ENCODE results near the gene ZNF438. TPM values are rescaled to one million over a fixed set of nuclear protein-coding genes. Genes with fewer than 3 reads are reported as not detected.
A peak's percentile ranks its signal among the peaks of the same experiment; 100 is the strongest.
"Not testable (repeated sequence)": the region's sequence is repeated elsewhere in the genome, so short reads cannot be mapped to it uniquely, and the experiment has no call there.

ZNF438 gene
- total RNA-seq, 1 experiment from 2014 or later: 2.2 TPM

DNA sequence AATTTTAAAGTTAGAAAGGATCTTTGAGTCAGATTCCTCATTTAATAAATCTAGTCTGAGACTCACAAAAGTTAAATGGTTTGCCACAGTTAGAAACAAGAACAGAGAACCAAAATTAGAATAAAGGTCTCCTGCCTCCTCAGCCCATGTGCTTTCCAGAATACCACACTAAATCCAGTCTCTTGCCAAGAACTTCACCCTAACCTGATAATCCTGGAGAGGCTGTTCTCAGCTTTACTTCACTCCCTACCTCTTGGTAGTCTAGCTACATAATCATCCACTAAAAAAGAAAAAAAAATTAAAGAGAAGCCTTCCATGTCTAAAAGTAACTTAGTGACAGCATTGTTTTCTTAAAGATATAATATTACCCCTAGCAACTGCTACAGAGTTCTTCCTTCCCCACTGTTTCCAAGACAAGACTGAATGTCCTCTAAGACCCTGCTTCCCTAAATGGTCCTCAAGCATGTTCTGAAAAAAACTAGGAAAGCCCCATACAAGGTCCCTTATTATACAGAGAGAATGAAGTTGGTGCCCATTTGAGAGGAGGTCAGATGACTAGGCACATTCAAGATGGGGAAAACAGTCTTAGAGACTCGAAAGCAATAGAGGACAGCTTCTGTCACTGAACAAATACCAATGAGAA is 56.8 kb downstream of the ZNF438 start:
- H3K36me3 ChIP-seq: no peaks in the 10 kb centered on the region
- no peaks in the 10 kb centered on the region for H3K9me3 ChIP-seq (replicated peaks)
- no peaks in the 10 kb centered on the region for H3K27me3 ChIP-seq
- DNase-seq: no peak
- H3K4me3 ChIP-seq: no peak overlapping the region
- no peak overlapping the region for H3K27ac ChIP-seq
- H3K4me1 ChIP-seq: no peaks in the 10 kb centered on the region

- H3K27ac ChIP-seq: no peak overlapping the region
Measured at GRCh38 chr10:30974355-30974754, 57.3 kb downstream of the ZNF438 start.

DNA sequence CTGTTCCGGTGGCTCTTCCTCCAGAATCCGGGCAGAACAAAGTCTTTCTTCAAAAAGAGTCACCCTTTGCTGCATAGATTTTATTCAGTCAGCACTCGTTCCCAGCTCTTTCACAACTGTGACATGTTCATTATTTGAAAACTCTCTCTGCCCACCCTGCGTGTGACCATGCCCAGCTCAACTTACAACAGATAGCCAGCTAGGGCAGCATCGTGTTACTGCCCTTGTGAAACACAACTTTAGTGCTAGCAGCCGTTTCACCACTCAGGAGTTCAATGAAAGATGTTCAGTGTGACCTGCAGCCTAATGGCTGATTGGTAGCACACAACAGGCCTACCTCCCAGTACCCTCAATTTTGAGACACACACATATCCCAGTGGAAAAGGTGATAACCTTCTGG is 57.9 kb downstream of the ZNF438 start:
- H3K36me3 ChIP-seq: no peaks in the 10 kb centered on the region
- no peak overlapping the region for H3K4me3 ChIP-seq
- H3K27ac ChIP-seq: no peak overlapping the region
- H3K27me3 ChIP-seq: no peaks in the 10 kb centered on the region
- H3K4me1 ChIP-seq: no peaks in the 10 kb centered on the region
- no peaks in the 10 kb centered on the region for H3K9me3 ChIP-seq (replicated peaks)
- DNase-seq: no peak

More at GRCh38 chr10:30974355-30974754, 57.3 kb downstream of the ZNF438 start:
- H3K27me3 ChIP-seq: no peaks in the 10 kb centered on the region
- no peaks in the 10 kb centered on the region for H3K36me3 ChIP-seq
- H3K9me3 ChIP-seq (replicated peaks): no peaks in the 10 kb centered on the region
- no peaks in the 10 kb centered on the region for H3K4me1 ChIP-seq
- no peak overlapping the region for H3K4me3 ChIP-seq
- DNase-seq: no peak

DNA sequence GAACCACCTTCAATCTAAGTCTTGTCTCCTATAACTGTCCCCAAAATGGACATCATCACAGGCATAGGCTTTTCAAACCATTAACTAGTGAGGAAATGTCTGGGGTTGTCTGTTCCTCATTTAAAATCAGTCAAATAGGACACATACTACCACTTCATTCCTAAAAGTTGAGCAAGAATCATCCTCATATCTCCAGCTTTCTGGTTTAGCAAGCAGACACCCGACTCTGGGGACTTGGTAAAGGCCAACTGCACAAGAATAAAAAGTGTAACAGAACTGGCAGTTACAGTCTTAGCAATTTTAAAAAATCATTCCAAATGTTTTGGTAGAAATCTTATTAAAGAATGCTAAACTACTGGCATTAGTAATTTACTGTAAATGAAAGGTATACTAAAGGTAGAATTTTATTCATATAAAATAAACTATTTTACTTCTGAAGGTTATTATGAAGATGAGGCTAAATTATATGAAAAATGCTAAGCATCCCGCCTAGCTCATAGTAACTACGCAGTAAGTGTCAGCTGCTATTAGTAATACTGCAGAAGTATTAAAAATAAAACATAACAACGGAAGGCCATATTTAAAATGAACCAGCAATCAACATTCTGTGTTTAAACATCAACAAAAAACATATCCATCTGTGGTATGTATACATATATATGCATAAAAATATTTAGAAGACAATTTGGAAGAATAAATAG is 60.8 kb downstream of the ZNF438 start:
- Histone ChIP-seq H3K4me1 (no peaks in the 10 kb centered on the region), H3K4me3 (no peak overlapping the region), H3K27me3 (no peaks in the 10 kb centered on the region), H3K9me3 (replicated peaks) (no peaks in the 10 kb centered on the region), H3K27ac (no peak overlapping the region), H3K36me3 (no peaks in the 10 kb centered on the region)
- no peak for DNase-seq

- no peak overlapping the region for H3K4me3 ChIP-seq
- H3K4me1 ChIP-seq: no peaks in the 10 kb centered on the region
- no peak overlapping the region for H3K27ac ChIP-seq
- no peaks in the 10 kb centered on the region for H3K36me3 ChIP-seq
- no peak for DNase-seq
- no peaks in the 10 kb centered on the region for H3K27me3 ChIP-seq
- H3K9me3 ChIP-seq (replicated peaks): no peaks in the 10 kb centered on the region; the same call in 1 of the 2 replicates
Measured at GRCh38 chr10:30968711-30969110, 63.0 kb downstream of the ZNF438 start.

DNA sequence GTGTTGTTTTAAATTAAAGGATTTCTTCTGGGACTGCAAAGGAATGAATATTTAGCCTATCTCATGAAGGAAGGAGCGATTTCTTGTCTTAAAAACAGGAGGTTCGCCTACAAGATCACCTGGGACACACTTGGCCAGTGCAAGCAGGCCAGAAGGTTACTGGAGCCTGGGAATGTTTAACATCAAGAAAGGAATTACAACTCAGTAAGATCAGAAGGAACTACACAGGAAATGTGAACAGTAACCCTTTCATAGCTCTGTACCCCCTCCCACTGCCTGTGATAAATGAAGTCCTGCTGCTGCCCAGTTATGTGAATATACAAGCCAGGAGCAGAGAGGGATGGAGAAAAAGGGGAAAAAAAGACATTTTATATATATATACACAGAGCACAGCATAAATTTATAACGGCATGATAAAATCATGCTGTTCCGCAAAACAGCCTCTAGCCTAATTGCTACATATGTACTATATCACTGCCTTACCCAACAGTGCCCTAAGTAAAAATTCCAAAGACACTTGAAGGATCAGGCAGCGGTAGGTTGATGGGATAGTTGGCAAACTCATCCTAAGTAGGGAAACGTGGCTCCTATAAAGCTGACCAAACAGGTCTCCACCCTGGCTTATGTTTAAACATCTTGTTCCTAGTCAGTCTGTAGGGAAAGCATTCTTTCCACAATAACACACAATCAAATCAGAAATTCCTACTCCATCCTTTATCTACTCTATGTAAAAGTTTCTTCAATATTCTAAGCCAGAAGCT is 63.8 kb downstream of the ZNF438 start:
- H3K4me1 ChIP-seq: no peaks in the 10 kb centered on the region
- no peaks in the 10 kb centered on the region for H3K27me3 ChIP-seq
- no peaks in the 10 kb centered on the region; the same call in 1 of the 2 replicates for H3K9me3 ChIP-seq (replicated peaks)
- no peak overlapping the region for H3K4me3 ChIP-seq
- H3K36me3 ChIP-seq: no peaks in the 10 kb centered on the region
- no peak for DNase-seq
- H3K27ac ChIP-seq: no peak overlapping the region

- H3K4me1 ChIP-seq: no peaks in the 10 kb centered on the region
- DNase-seq: no peak
- H3K27ac ChIP-seq: no peak overlapping the region
- H3K9me3 ChIP-seq (replicated peaks): no peaks in the 10 kb centered on the region; the same call in 1 of the 2 replicates
- no peaks in the 10 kb centered on the region for H3K27me3 ChIP-seq
- no peaks in the 10 kb centered on the region for H3K36me3 ChIP-seq
- H3K4me3 ChIP-seq: no peak overlapping the region
Measured at GRCh38 chr10:30963992-30964930, 67.4 kb downstream of the ZNF438 start.

- Histone ChIP-seq H3K4me3 (no peak overlapping the region), H3K27me3 (no peaks in the 10 kb centered on the region), H3K9me3 (replicated peaks) (no peaks in the 10 kb centered on the region; the same call in 1 of the 2 replicates), H3K36me3 (no peaks in the 10 kb centered on the region), H3K4me1 (no peaks in the 10 kb centered on the region), H3K27ac (no peak overlapping the region)
- DNase-seq: no peak
Measured at GRCh38 chr10:30962522-30962921, 69.1 kb downstream of the ZNF438 start.

DNA sequence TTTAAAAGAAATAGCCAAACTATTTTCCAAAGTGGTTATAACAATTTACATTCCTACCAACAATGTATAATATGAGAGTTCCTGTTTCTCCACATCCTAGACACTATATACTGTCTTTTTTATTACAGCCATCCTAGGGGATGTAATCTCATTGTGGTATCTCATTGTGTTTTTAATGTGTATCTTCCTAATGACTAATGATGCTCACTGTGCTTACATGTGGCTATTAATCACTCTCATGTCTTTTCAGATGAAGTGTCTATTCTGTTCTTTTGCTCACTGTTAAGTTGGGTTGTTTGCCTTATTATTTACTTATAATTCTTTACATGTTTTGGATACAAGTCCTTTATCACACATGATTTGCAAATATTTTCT is 71.8 kb downstream of the ZNF438 start:
- no peak overlapping the region for H3K4me3 ChIP-seq
- no peaks in the 10 kb centered on the region for H3K36me3 ChIP-seq
- no peak for DNase-seq
- H3K27ac ChIP-seq: no peak overlapping the region
- no peaks in the 10 kb centered on the region for H3K4me1 ChIP-seq
- H3K27me3 ChIP-seq: no peaks in the 10 kb centered on the region
- H3K9me3 ChIP-seq (replicated peaks): no peaks in the 10 kb centered on the region; the same call in 1 of the 2 replicates

- H3K27me3 ChIP-seq; H3K36me3 ChIP-seq; H3K27ac ChIP-seq; H3K4me1 ChIP-seq; H3K4me3 ChIP-seq; H3K9me3 ChIP-seq (replicated peaks); DNase-seq: not testable (repeated sequence)
Measured at GRCh38 chr10:30949218-30949617, 82.4 kb downstream of the ZNF438 start.

DNA sequence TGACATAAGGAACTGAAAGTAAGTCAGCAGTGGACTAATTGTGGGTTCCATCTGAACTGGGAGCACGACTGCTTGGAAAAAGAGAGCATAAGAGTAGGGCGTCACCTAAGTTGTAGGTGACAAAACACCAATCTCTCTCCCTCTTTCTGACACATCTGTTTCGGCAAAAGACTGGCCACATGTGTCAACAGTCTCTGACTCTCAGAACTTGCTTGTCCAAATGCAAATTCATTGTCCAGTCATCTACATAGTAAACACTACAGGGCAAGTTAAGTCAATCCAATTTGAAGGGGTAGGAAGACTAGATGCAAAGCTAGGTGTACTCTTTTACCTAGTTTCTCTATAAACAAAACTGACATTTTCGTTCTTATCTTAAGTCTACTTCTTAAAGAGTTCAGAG is 87.7 kb downstream of the ZNF438 start:
- H3K36me3 ChIP-seq: no peaks in the 10 kb centered on the region
- no peak overlapping the region for H3K27ac ChIP-seq
- no peak for DNase-seq
- H3K9me3 ChIP-seq (replicated peaks): no peaks in the 10 kb centered on the region; the same call in 1 of the 2 replicates
- H3K27me3 ChIP-seq: no peaks in the 10 kb centered on the region
- no peak overlapping the region for H3K4me3 ChIP-seq
- no peaks in the 10 kb centered on the region for H3K4me1 ChIP-seq

GRCh38 chr10:30943451-30943850 is 88.2 kb downstream of the ZNF438 start:
- no peak overlapping the region for H3K4me3 ChIP-seq
- H3K9me3 ChIP-seq (replicated peaks): no peaks in the 10 kb centered on the region; the same call in 1 of the 2 replicates
- no peaks in the 10 kb centered on the region for H3K4me1 ChIP-seq
- no peak for DNase-seq
- no peak overlapping the region for H3K27ac ChIP-seq
- H3K36me3 ChIP-seq: no peaks in the 10 kb centered on the region
- H3K27me3 ChIP-seq: no peaks in the 10 kb centered on the region

DNA sequence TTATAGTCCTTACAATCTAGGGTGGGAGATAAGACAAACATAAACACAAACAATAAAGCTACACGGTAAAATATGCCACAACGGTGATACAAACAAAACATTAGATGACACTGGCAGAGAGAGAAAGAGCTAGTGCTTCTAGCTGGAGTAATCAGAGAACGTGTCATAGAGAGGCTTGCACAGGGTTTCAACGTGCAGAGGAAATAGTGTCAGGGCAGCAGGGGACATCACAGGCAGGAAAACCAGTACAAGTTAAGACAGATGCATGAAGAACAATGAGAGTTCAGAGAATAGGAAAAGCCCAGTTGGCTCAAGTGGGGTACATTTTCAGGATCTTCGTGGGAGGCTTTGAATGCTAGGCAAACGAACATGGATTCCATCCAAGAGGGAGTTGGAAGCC is 91.4 kb downstream of the ZNF438 start:
- Histone ChIP-seq H3K4me1 (no peaks in the 10 kb centered on the region), H3K9me3 (replicated peaks) (no peaks in the 10 kb centered on the region), H3K36me3 (no peaks in the 10 kb centered on the region; the same call in 1 of the 2 replicates), H3K27me3 (no peaks in the 10 kb centered on the region), H3K27ac (no peak overlapping the region), H3K4me3 (no peak overlapping the region)
- peak in 1 of 2 experiments; percentile 27 for DNase-seq

- H3K9me3 ChIP-seq (replicated peaks): no peaks in the 10 kb centered on the region
- no peak overlapping the region for H3K4me3 ChIP-seq
- DNase-seq: no peak
Measured at GRCh38 chr10:30939643-30940251, 91.9 kb downstream of the ZNF438 start.

More at GRCh38 chr10:30939643-30940251, 91.9 kb downstream of the ZNF438 start:
- no peak overlapping the region for H3K27ac ChIP-seq
- no peaks in the 10 kb centered on the region; the same call in 1 of the 2 replicates for H3K36me3 ChIP-seq
- H3K4me1 ChIP-seq: no peaks in the 10 kb centered on the region
- no peaks in the 10 kb centered on the region for H3K27me3 ChIP-seq

Measured in SJCRH30 (cell line).